HG03025 (cell line): Measurements from ENCODE around the gene TMEM247.
"Not testable (repeated sequence)": the region's sequence is repeated elsewhere in the genome, so short reads cannot be mapped to it uniquely, and the experiment has no call there.

Experiments
- ATAC-seq: cut with Tn5 transposase; IDR thresholded peaks from one replicate; pipeline ENCODE4 v1.9.1; 2021; ENCODE audit warnings: mild to moderate bottlenecking, moderate library complexity; ENCODE audit not compliant: unreplicated experiment, low FRiP score

The TMEM247 gene

GRCh38 chr2:46458763-46459500, 20.4 kb upstream of the TMEM247 start:
- ATAC-seq = no peak

- no peak for ATAC-seq
These were observed 19.7 kb upstream of the TMEM247 start for GRCh38 chr2:46459694-46460093.

- ATAC-seq = no peak
These were observed 19.0 kb upstream of the TMEM247 start for GRCh38 chr2:46460241-46460921.

GRCh38 chr2:46461011-46461674, 18.2 kb upstream of the TMEM247 start:
- no peak for ATAC-seq

GRCh38 chr2:46461709-46462171, 17.6 kb upstream of the TMEM247 start:
- no peak for ATAC-seq

GRCh38 chr2:46462936-46463335, 16.4 kb upstream of the TMEM247 start:
- no peak for ATAC-seq

- no peak for ATAC-seq
These were observed 10.2 kb upstream of the TMEM247 start for GRCh38 chr2:46469116-46469515.

GRCh38 chr2:46469700-46470099, 9.7 kb upstream of the TMEM247 start:
- no peak for ATAC-seq

GRCh38 chr2:46470114-46470628, 9.2 kb upstream of the TMEM247 start:
- ATAC-seq = no peak

- no peak for ATAC-seq
These were observed 8.3 kb upstream of the TMEM247 start for GRCh38 chr2:46471019-46471583.

- no peak for ATAC-seq
These were observed 7.7 kb upstream of the TMEM247 start for GRCh38 chr2:46471697-46472096.

- not testable (repeated sequence) for ATAC-seq
These were observed 7.2 kb upstream of the TMEM247 start for GRCh38 chr2:46472165-46472564.

- ATAC-seq = not testable (repeated sequence)
These were observed 1.9 kb upstream of the TMEM247 start for GRCh38 chr2:46477462-46477861.

- no peak for ATAC-seq
These were observed 1.4 kb upstream of the TMEM247 start for GRCh38 chr2:46477925-46478324.

GRCh38 chr2:46480562-46480961, 1.2 kb downstream of the TMEM247 start:
- no peak for ATAC-seq

GRCh38 chr2:46481198-46482193, 2.1 kb downstream of the TMEM247 start:
- ATAC-seq = no peak

- no peak for ATAC-seq
These were observed 3.1 kb downstream of the TMEM247 start for GRCh38 chr2:46482490-46482889.

- ATAC-seq = no peak
These were observed 5.6 kb downstream of the TMEM247 start for GRCh38 chr2:46485002-46485401.

- ATAC-seq = no peak
These were observed 7.1 kb downstream of the TMEM247 start for GRCh38 chr2:46486436-46486835.
